HEK293T (cell line): ENCODE measurements around the gene CLMN.

ENCODE experiments used
- CTCF ChIA-PET: fragments of 350-600 bp; formaldehyde crosslinking; extraction: SDS; loops from one replicate; lab custom pipeline; 2021; ENCODE audit warnings: antibody characterized with exemption, inconsistent platforms; lab: Yijun Ruan, JAX
- POLR2A ChIA-PET: fragments of 350-600 bp; formaldehyde crosslinking; extraction: SDS; loops from one replicate; lab custom pipeline; 2020; ENCODE audit warnings: antibody characterized with exemption, inconsistent platforms; lab: Yijun Ruan, JAX
- DNase-seq: peaks from one replicate; pipeline ENCODE4 v3.0.0; 2012; ENCODE audit warnings: mixed read lengths; ENCODE audit errors: extremely low spot score
- ARNT ChIP-seq: fragments of 450-650 bp; IDR thresholded peaks from 2 replicates; pipeline ENCODE4 v1.6.1; 2017; ENCODE audit warnings: mild to moderate bottlenecking
- BHLHE40 ChIP-seq: fragments of 450-650 bp; IDR thresholded peaks from 2 replicates; pipeline ENCODE4 v1.6.1; 2016; ENCODE audit warnings: mild to moderate bottlenecking, moderate library complexity, borderline replicate concordance
- CTBP1 ChIP-seq: fragments of 450-650 bp; IDR thresholded peaks from 2 replicates; pipeline ENCODE4 v1.6.1; 2016; ENCODE audit warnings: borderline replicate concordance
- ELF4 ChIP-seq: fragments of 450-650 bp; IDR thresholded peaks from 2 replicates; pipeline ENCODE4 v1.6.1; 2017; ENCODE audit warnings: antibody characterized with exemption
- FOXA1 ChIP-seq: fragments of 450-650 bp; IDR thresholded peaks from 2 replicates; pipeline ENCODE4 v1.6.1; 2016; ENCODE audit warnings: mild to moderate bottlenecking
- FOXK2 ChIP-seq: fragments of 450-650 bp; IDR thresholded peaks from 2 replicates; pipeline ENCODE4 v1.6.1; 2016; ENCODE audit warnings: mild to moderate bottlenecking
- FOXM1 ChIP-seq: fragments of 450-650 bp; IDR thresholded peaks from 2 replicates; pipeline ENCODE4 v1.6.1; 2017; ENCODE audit warnings: mild to moderate bottlenecking, borderline replicate concordance
- HDGF ChIP-seq: fragments of 450-650 bp; IDR thresholded peaks from 2 replicates; pipeline ENCODE4 v1.6.1; 2017; ENCODE audit warnings: antibody characterized with exemption, borderline replicate concordance
- L3MBTL2 ChIP-seq: fragments of 450-650 bp; conservative IDR thresholded peaks from 2 replicates; pipeline ENCODE4 v1.6.1; 2016; ENCODE audit warnings: mild to moderate bottlenecking
- LEF1 ChIP-seq: fragments of 450-650 bp; IDR thresholded peaks from 2 replicates; pipeline ENCODE4 v1.6.1; 2017; ENCODE audit warnings: mild to moderate bottlenecking, borderline replicate concordance
- NFRKB ChIP-seq: fragments of 450-650 bp; IDR thresholded peaks from 2 replicates; pipeline ENCODE4 v1.6.1; 2016; ENCODE audit warnings: mild to moderate bottlenecking, moderate library complexity
- PKNOX1 ChIP-seq: fragments of 450-650 bp; IDR thresholded peaks from 2 replicates; pipeline ENCODE4 v1.6.1; 2016
- SP1 ChIP-seq: fragments of 450-650 bp; IDR thresholded peaks from 2 replicates; pipeline ENCODE4 v1.6.1; 2017
- SUZ12 ChIP-seq: fragments of 450-650 bp; IDR thresholded peaks from 2 replicates; pipeline ENCODE4 v1.6.1; 2016; ENCODE audit warnings: mild to moderate bottlenecking
- TARDBP ChIP-seq: fragments of 450-650 bp; IDR thresholded peaks from 2 replicates; pipeline ENCODE4 v1.6.1; 2016
- ZNF384 ChIP-seq: fragments of 450-650 bp; IDR thresholded peaks from 2 replicates; pipeline ENCODE4 v1.6.1; 2016

CLMN gene

GRCh38 chr14:95318399-95319311 lies 1.1 kb downstream of the CLMN start:
- ChIA-PET POLR2A (interaction anchor here (1.1 kb wide), 1 partner anchor 11 kb away, joined by 3 read pairs; no protein-coding TSS in a partner anchor), CTCF (interaction anchor here (0.5 kb wide), 1 partner anchor 209 kb away, joined by 5 read pairs; no protein-coding TSS in a partner anchor)
- no peak for TF ChIP-seq FOXM1
- no peak for TF ChIP-seq ARNT
- TF ChIP-seq FOXA1, result no peak
- TF ChIP-seq SP1, result no peak
- no peak for TF ChIP-seq HDGF
- no peak for TF ChIP-seq NFRKB
- TF ChIP-seq LEF1, result no peak
- no peak for TF ChIP-seq L3MBTL2
- TF ChIP-seq ELF4, result no peak
- no peak for TF ChIP-seq FOXK2
- TF ChIP-seq ZNF384, result no peak
- TF ChIP-seq SUZ12, result no peak
- no peak for TF ChIP-seq BHLHE40
- TF ChIP-seq PKNOX1, result no peak
- TF ChIP-seq CTBP1, result no peak
- TF ChIP-seq TARDBP, result no peak
- no peak for DNase-seq

- ChIA-PET POLR2A (no interaction called here), CTCF (no interaction called here)
- DNase-seq, result no peak
- TF ChIP-seq LEF1 (no peak), ZNF384 (no peak), FOXA1 (no peak), PKNOX1 (no peak), L3MBTL2 (no peak), SP1 (no peak), TARDBP (no peak), FOXK2 (no peak), SUZ12 (no peak), CTBP1 (no peak), FOXM1 (no peak), NFRKB (no peak)
Measured at GRCh38 chr14:95317817-95318343, 1.8 kb downstream of the CLMN start.

- TF ChIP-seq SP1, result no peak
- no peak for TF ChIP-seq FOXA1
- no peak for TF ChIP-seq PKNOX1
- no peak for TF ChIP-seq ARNT
- no peak for TF ChIP-seq L3MBTL2
- TF ChIP-seq HDGF, result no peak
- TF ChIP-seq FOXK2, result no peak
- no peak for TF ChIP-seq TARDBP
- TF ChIP-seq ZNF384, result no peak
- no peak for TF ChIP-seq BHLHE40
- no peak for TF ChIP-seq SUZ12
- TF ChIP-seq NFRKB, result no peak
- no peak for TF ChIP-seq CTBP1
- TF ChIP-seq LEF1, result no peak
- no peak for TF ChIP-seq FOXM1
- no peak for TF ChIP-seq ELF4
- CTCF ChIA-PET, result no interaction called here
Measured at GRCh38 chr14:95316821-95317220, 2.9 kb downstream of the CLMN start.

GRCh38 chr14:95315579-95315978 lies 4.1 kb downstream of the CLMN start:
- TF ChIP-seq LEF1, result no peak
- no peak for TF ChIP-seq ZNF384
- no peak for TF ChIP-seq HDGF
- no peak for TF ChIP-seq FOXA1
- no peak for TF ChIP-seq SUZ12
- no peak for TF ChIP-seq SP1
- TF ChIP-seq CTBP1, result no peak
- TF ChIP-seq ELF4, result no peak
- TF ChIP-seq TARDBP, result no peak
- no peak for TF ChIP-seq ARNT
- TF ChIP-seq L3MBTL2, result no peak
- no peak for TF ChIP-seq NFRKB
- TF ChIP-seq FOXM1, result no peak
- no peak for TF ChIP-seq PKNOX1
- TF ChIP-seq BHLHE40, result no peak
- ChIA-PET CTCF (interaction anchor here (0.6 kb wide), 1 partner anchor 68 kb away, joined by 3 read pairs; no protein-coding TSS in a partner anchor), POLR2A (no interaction called here)
- DNase-seq, result no peak

More at GRCh38 chr14:95316821-95317220, 2.9 kb downstream of the CLMN start:
- POLR2A ChIA-PET, result no interaction called here
- no peak for DNase-seq

GRCh38 chr14:95315156-95315555 lies 4.6 kb downstream of the CLMN start:
- ChIA-PET CTCF (interaction anchor here (0.6 kb wide), 1 partner anchor 67 kb away, joined by 3 read pairs; no protein-coding TSS in a partner anchor), POLR2A (no interaction called here)
- TF ChIP-seq LEF1 (no peak), BHLHE40 (no peak), ZNF384 (no peak), NFRKB (no peak), ARNT (no peak), SP1 (no peak), FOXM1 (no peak), L3MBTL2 (no peak), FOXA1 (no peak), HDGF (no peak), TARDBP (no peak), CTBP1 (no peak), PKNOX1 (no peak)
- DNase-seq, result no peak
